Uterus (tissue), 2 donors: ENCODE measurements around the gene FIZ1.

Experiments
- CTCF ChIP-seq, 4 experiments: fragments of 200-600 bp in 2 of 4; fragments of 450-650 bp in 2 of 4; sonication (generic) in 2 of 4; IDR thresholded peaks; one replicate each; pipeline ENCODE4 v1.5.1; 2016 to 2019; ENCODE audit warnings: antibody characterized with exemption in 4 of 4, mild to moderate bottlenecking in 2 of 4, moderate library complexity in 1 of 4
- POLR2A ChIP-seq, 2 donors: fragments of 450-650 bp; IDR thresholded peaks; one replicate each; pipeline ENCODE4 v1.6.1; 2016; ENCODE audit warnings: antibody characterized with exemption in 2 of 2, mild to moderate bottlenecking in 1 of 2, moderate library complexity in 1 of 2

- TF ChIP-seq CTCF (IDR thresholded peaks at IDR 0.05) (peak; percentile 81 to 94 (median 86)), POLR2A (IDR thresholded peaks at IDR 0.05) (no peak)
Measured at GRCh38 chr19:55632463-55632834, 33.1 kb upstream of the FIZ1 start.
